GM23248 (cell line): Measurements from ENCODE around the gene IPO9. TPM values are rescaled to one million over a fixed set of nuclear protein-coding genes. Genes with fewer than 3 reads are reported as not detected.

ENCODE experiments used
- DNase-seq: peaks from one replicate; pipeline ENCODE4 v3.0.0-alpha.2; 2015
- H2AFZ ChIP-seq: fragments of 200-600 bp; sonication (generic); 2 replicates; pipeline ENCODE4 v1.6.1; 2016; ENCODE audit warnings: antibody characterized with exemption
- H3F3A ChIP-seq: fragments of 200-600 bp; sonication (generic); 2 replicates; pipeline ENCODE4 v1.6.1; 2016; ENCODE audit warnings: mild to moderate bottlenecking, antibody characterized with exemption, mixed run types; ENCODE audit not compliant: insufficient read depth
- H3K27ac ChIP-seq: fragments of 200-600 bp; sonication (generic); 2 replicates; pipeline ENCODE4 v1.5.1; 2016; ENCODE audit warnings: mild to moderate bottlenecking
- H3K27me3 ChIP-seq: fragments of 200-600 bp; sonication (generic); replicated peaks from 2 replicates; pipeline ENCODE4 v1.6.1; 2016; ENCODE audit warnings: mild to moderate bottlenecking; ENCODE audit not compliant: insufficient read depth
- H3K36me3 ChIP-seq: fragments of 200-600 bp; sonication (generic); 2 replicates; pipeline ENCODE4 v1.6.1; 2016; ENCODE audit warnings: low read depth, mild to moderate bottlenecking
- H3K4me1 ChIP-seq: fragments of 200-600 bp; sonication (generic); 2 replicates; pipeline ENCODE4 v1.6.1; 2016; ENCODE audit warnings: mild to moderate bottlenecking; ENCODE audit not compliant: insufficient read depth
- H3K4me2 ChIP-seq: fragments of 200-600 bp; sonication (generic); one replicate; pipeline ENCODE4 v1.6.1; 2016; ENCODE audit warnings: mild to moderate bottlenecking; ENCODE audit not compliant: unreplicated experiment
- H3K4me3 ChIP-seq: fragments of 200-600 bp; sonication (generic); 2 replicates; pipeline ENCODE4 v1.5.1; 2016; ENCODE audit warnings: mild to moderate bottlenecking
- H3K79me2 ChIP-seq: fragments of 200-600 bp; sonication (generic); 2 replicates; pipeline ENCODE4 v1.6.1; 2016; ENCODE audit warnings: mild to moderate bottlenecking; ENCODE audit not compliant: insufficient read depth
- H3K9ac ChIP-seq: fragments of 200-600 bp; sonication (generic); 2 replicates; pipeline ENCODE4 v1.6.1; 2016; ENCODE audit warnings: mild to moderate bottlenecking
- H3K9me2 ChIP-seq: fragments of 200-600 bp; sonication (generic); 2 replicates; pipeline ENCODE4 v1.6.1; 2016; ENCODE audit warnings: mixed run types, mild to moderate bottlenecking, moderate library complexity; ENCODE audit not compliant: insufficient read depth
- H3K9me3 ChIP-seq: fragments of 200-600 bp; sonication (generic); one replicate; pipeline ENCODE4 v1.6.1; 2017; ENCODE audit warnings: low read depth
- H4K20me1 ChIP-seq: fragments of 200-600 bp; sonication (generic); 2 replicates; pipeline ENCODE4 v1.6.0; 2016; ENCODE audit not compliant: insufficient read depth
- EZH2 ChIP-seq: fragments of 200-600 bp; sonication (generic); IDR thresholded peaks from 2 replicates; pipeline ENCODE4 v1.6.1; 2018; ENCODE audit warnings: antibody characterized with exemption, mild to moderate bottlenecking; ENCODE audit not compliant: insufficient read depth, poor library complexity, severe bottlenecking
- EZH2phosphoT487 ChIP-seq: fragments of 200-600 bp; sonication (generic); IDR thresholded peaks from 2 replicates; pipeline ENCODE4 v1.6.1; 2018; ENCODE audit warnings: antibody characterized with exemption, moderate library complexity, mild to moderate bottlenecking, low read depth; ENCODE audit not compliant: insufficient read depth
- WGBS, 2 experiments: methylation state at CpG; one replicate each; pipeline ENCODE4 v1.1.6; 2015 to 2017; ENCODE audit warnings: low lambda C conversion rate in 2 of 2, low coverage in 1 of 2; ENCODE audit errors: missing lambda C conversion rate in 2 of 2; 5-methylcytosine and 5-hydroxymethylcytosine counted together
- in situ Hi-C: fragments of 300-500 bp; cut with MboI; formaldehyde crosslinking; loops from 2 replicates; pipeline ENCODE4 v1.15.0; 2020
- polyA plus RNA-seq: library from polyadenylated mRNA; unstranded; fragments of >200 nt; fragmentation: Nextera tagmentation; extraction: Ambion mirVana; gene quantifications from 2 replicates; pipeline ENCODE4 v1.2.1, GENCODE V29; 2016
- total RNA-seq: library from RNA; depleted of rRNA; stranded (reverse); fragments of >200 nt; shearing (Covaris generic); gene quantifications from 2 replicates; pipeline ENCODE4 v1.2.3, GENCODE V29; 2014

Gene IPO9
- total and polyA plus RNA-seq, 2 experiments from 2014 or later: 18.3 to 52.4 TPM

DNA sequence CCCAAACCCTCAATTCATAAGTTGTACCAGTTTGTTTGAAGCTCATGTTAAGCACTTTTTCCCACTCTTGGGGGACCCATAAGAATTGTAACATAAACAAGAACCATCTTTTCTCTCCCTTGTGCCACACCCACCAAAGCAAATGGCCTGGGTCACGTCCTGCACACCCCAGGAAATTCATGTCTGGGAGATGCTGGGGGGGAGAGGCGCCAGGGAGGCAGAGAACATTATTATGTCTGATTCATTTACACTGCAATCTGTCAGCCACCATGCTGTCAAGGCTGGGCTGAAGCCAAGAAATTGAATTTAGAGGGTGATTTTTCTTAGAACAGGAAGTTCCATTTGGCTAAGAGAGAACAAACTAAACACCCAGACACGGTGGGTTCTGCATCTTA, 37.2 kb upstream of the IPO9 start:
- in situ Hi-C loops: loop anchor here (5.0 to 10.0 kb wide), 2 partner anchors 79 to 237 kb away; no protein-coding TSS in a partner anchor
- DNase-seq: peak; percentile 81

DNA sequence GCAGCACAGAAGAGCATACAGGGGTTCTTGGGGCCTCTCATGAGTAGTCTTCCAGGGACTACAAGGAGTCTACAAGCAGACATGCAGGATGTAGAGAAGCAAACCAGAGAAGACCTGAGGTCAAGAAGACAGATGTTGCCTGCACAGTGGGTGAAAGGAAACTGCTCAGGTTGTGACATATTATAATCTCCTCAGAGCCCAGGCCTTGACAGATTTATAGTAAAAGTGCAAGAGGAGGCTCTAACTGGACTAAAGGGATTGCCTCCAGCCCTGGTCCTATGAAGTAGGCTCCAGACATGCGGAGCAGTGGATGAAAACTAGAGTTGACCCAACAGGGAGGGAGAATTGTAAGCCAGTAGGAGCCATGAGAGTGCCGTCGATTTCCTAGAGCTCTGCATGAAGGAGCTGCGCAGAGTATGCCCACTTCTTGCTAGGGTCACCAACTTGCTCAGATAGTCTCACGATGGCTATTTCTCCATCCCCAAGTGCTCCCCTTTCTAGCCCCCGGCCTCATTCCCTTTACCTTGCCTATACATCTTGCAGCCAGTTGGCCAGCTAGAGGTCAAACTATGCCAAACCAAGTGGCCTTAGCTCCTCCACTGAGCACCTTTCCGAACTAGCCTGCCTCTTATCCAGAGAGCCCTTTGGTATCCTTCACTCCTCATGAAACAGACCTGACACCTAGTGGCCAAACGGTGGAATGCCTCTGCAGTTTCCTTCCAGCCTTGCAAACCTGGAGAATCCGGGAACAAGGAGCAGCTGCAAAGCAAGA, 36.2 kb upstream of the IPO9 start:
- peak; percentile 90 for DNase-seq
- H3K4me1 ChIP-seq: peaks cover 43% of the 10 kb centered on the region
- peak overlapping the region; percentile 65 for H3K9ac ChIP-seq
- no peak overlapping the region for H3K4me2 ChIP-seq
- H3K27me3 ChIP-seq: no peaks in the 10 kb centered on the region
- no peak for TF ChIP-seq EZH2
- no peak for TF ChIP-seq EZH2phosphoT487
- in situ Hi-C loops: loop anchor here (5.0 to 10.0 kb wide), 2 partner anchors 80 to 238 kb away; no protein-coding TSS in a partner anchor
- no peak overlapping the region for H3K4me3 ChIP-seq
- H3K79me2 ChIP-seq: peaks cover 72% of the 10 kb centered on the region
- peak overlapping the region; percentile 87 for H3K27ac ChIP-seq
- H4K20me1 ChIP-seq: no peaks in the 10 kb centered on the region
- H3K36me3 ChIP-seq: peaks cover 75% of the 10 kb centered on the region
- WGBS, 2 experiments: 49 to 55% methylated on average over 9 of the region's 9 CpGs
- no peak overlapping the region for H2AFZ ChIP-seq
- peaks cover 89% of the 10 kb centered on the region for H3F3A ChIP-seq
- H3K9me2 ChIP-seq: no peaks in the 10 kb centered on the region
- H3K9me3 ChIP-seq: no peaks in the 10 kb centered on the region

More for the DNA sequence above, 37.2 kb upstream of the IPO9 start:
- Histone ChIP-seq H3K36me3 (peaks cover 73% of the 10 kb centered on the region), H3K4me1 (peaks cover 50% of the 10 kb centered on the region), H3K27ac (peak overlapping the region; percentile 87), H2AFZ (no peak overlapping the region), H3K79me2 (peaks cover 66% of the 10 kb centered on the region), H3K9ac (peak overlapping the region; percentile 65), H3F3A (peaks cover 89% of the 10 kb centered on the region), H4K20me1 (no peaks in the 10 kb centered on the region), H3K27me3 (no peaks in the 10 kb centered on the region), H3K4me3 (no peak overlapping the region), H3K9me3 (no peaks in the 10 kb centered on the region), H3K9me2 (no peaks in the 10 kb centered on the region), H3K4me2 (peak overlapping the region; percentile 52)
- no peak for TF ChIP-seq EZH2
- no peak for TF ChIP-seq EZH2phosphoT487
- WGBS, 2 experiments: 0 to 2% methylated on average over 3 of the region's 3 CpGs

- no peaks in the 10 kb centered on the region for H3K27me3 ChIP-seq
- H2AFZ ChIP-seq: no peak overlapping the region
- no peak overlapping the region for H3K4me3 ChIP-seq
- H3K4me1 ChIP-seq: peaks cover 43% of the 10 kb centered on the region
- no peak for DNase-seq
- peaks cover 91% of the 10 kb centered on the region for H3F3A ChIP-seq
- no peaks in the 10 kb centered on the region for H4K20me1 ChIP-seq
- in situ Hi-C loops: loop anchor here (5.0 to 10.0 kb wide), 2 partner anchors 81 to 239 kb away; no protein-coding TSS in a partner anchor
- H3K9me2 ChIP-seq: no peaks in the 10 kb centered on the region
- no peaks in the 10 kb centered on the region for H3K9me3 ChIP-seq
- H3K36me3 ChIP-seq: peaks cover 76% of the 10 kb centered on the region
- H3K79me2 ChIP-seq: peaks cover 72% of the 10 kb centered on the region
- peak overlapping the region; percentile 87 for H3K27ac ChIP-seq
- no peak for TF ChIP-seq EZH2
- no peak for TF ChIP-seq EZH2phosphoT487
- WGBS, 2 experiments: 69 to 77% methylated on average over 11 of the region's 11 CpGs
- no peak overlapping the region for H3K4me2 ChIP-seq
- H3K9ac ChIP-seq: no peak overlapping the region
Observed at GRCh38 chr1:201793306-201793925, 35.5 kb upstream of the IPO9 start.

GRCh38 chr1:201795066-201795465, 33.9 kb upstream of the IPO9 start:
- Histone ChIP-seq H3K79me2 (peaks cover 76% of the 10 kb centered on the region), H3K4me1 (peaks cover 29% of the 10 kb centered on the region), H3K4me2 (no peak overlapping the region), H3K9ac (no peak overlapping the region), H3K36me3 (peaks cover 64% of the 10 kb centered on the region), H3K9me3 (no peaks in the 10 kb centered on the region), H2AFZ (no peak overlapping the region), H4K20me1 (no peaks in the 10 kb centered on the region), H3K27ac (peak overlapping the region; percentile 26), H3K27me3 (no peaks in the 10 kb centered on the region), H3F3A (peaks cover 75% of the 10 kb centered on the region), H3K4me3 (no peak overlapping the region), H3K9me2 (no peaks in the 10 kb centered on the region)
- 51 to 52% methylated on average over 3 of the region's 3 CpGs for WGBS, 2 experiments
- TF ChIP-seq EZH2phosphoT487 (no peak), EZH2 (no peak)
- DNase-seq: peak; percentile 76
- in situ Hi-C loops: loop anchor here (10.0 kb wide), 1 partner anchor 240 kb away; no protein-coding TSS in a partner anchor
